Calu3 (cell line): ENCODE results near the gene FAM174C. TPM values are rescaled to one million over a fixed set of nuclear protein-coding genes. Genes with fewer than 3 reads are reported as not detected.
A peak's percentile ranks its signal among the peaks of the same experiment; 100 is the strongest.

Experiments
- BruUV-seq: library from RNA; stranded (reverse); fragments of 400-500 nt; replicated peaks from 2 replicates; lab custom pipeline; 2021; lab: Mats Ljungman, UMichigan
- CTCF ChIA-PET: fragments of 300-600 bp; sonication (Branson Sonifier 250); formaldehyde crosslinking; loops from one replicate; lab custom pipeline; 2022; ENCODE audit warnings: antibody characterized with exemption; lab: Charles Lee
- DNase-seq: peaks from one replicate; pipeline ENCODE4 v3.0.0; 2022
- H3K27ac Mint-ChIP-seq: one replicate; pipeline ENCODE4 v1.8.0; 2022; ENCODE audit warnings: mixed read lengths; ENCODE audit not compliant: unreplicated experiment
- H3K27me3 Mint-ChIP-seq: one replicate; pipeline ENCODE4 v1.8.0; 2022; ENCODE audit warnings: mixed read lengths; ENCODE audit not compliant: unreplicated experiment
- H3K36me3 Mint-ChIP-seq: one replicate; pipeline ENCODE4 v1.8.0; 2022; ENCODE audit warnings: mild to moderate bottlenecking, moderate library complexity, mixed read lengths; ENCODE audit not compliant: insufficient read depth, unreplicated experiment
- H3K4me1 Mint-ChIP-seq: one replicate; pipeline ENCODE4 v1.8.0; 2022; ENCODE audit warnings: mild to moderate bottlenecking, low read depth, mixed read lengths; ENCODE audit not compliant: unreplicated experiment
- H3K4me3 Mint-ChIP-seq: one replicate; pipeline ENCODE4 v1.8.0; 2022; ENCODE audit warnings: mild to moderate bottlenecking, low read depth, moderate library complexity, mixed read lengths; ENCODE audit not compliant: unreplicated experiment
- H3K9me3 Mint-ChIP-seq: one replicate; pipeline ENCODE4 v1.8.0; 2022; ENCODE audit warnings: low read depth, mixed read lengths; ENCODE audit not compliant: unreplicated experiment
- CTCF ChIP-seq: fragments of 200-600 bp; IDR thresholded peaks from one replicate; pipeline ENCODE4 v1.8.0; 2022; ENCODE audit warnings: antibody characterized with exemption; ENCODE audit not compliant: unreplicated experiment
- intact Hi-C: fragments of 100-400 bp; cut with micrococcal nuclease; formaldehyde crosslinking; loops from one replicate; pipeline ENCODE4 v1.10.0; 2022; ENCODE audit not compliant: unreplicated experiment
- total RNA-seq: library from RNA; stranded (reverse); gene quantifications from 2 replicates; pipeline ENCODE4 v1.2.3, GENCODE V29; 2022

Gene FAM174C
- total RNA-seq, 1 experiment from 2014 or later, result 34.4 TPM

- no peak for TF ChIP-seq CTCF
- no peak for DNase-seq
- H3K4me1 Mint-ChIP-seq, result peaks cover 31% of the 10 kb centered on the region
- H3K4me3 Mint-ChIP-seq, result no peak overlapping the region
- TSS peak; percentile 11 for BruUV-seq
- peak overlapping the region; percentile 36 for H3K27ac Mint-ChIP-seq
- no peaks in the 10 kb centered on the region for H3K9me3 Mint-ChIP-seq
- CTCF ChIA-PET, result interaction anchor here (0.8 kb wide), 1 partner anchor 28 kb away, joined by 4 read pairs; no protein-coding TSS in a partner anchor
- intact Hi-C loops, result no loop called here
- H3K36me3 Mint-ChIP-seq, result peaks cover 90% of the 10 kb centered on the region
- H3K27me3 Mint-ChIP-seq, result no peaks in the 10 kb centered on the region
These were observed 2.7 kb upstream of the FAM174C start for GRCh38 chr19:1272423-1273262.

DNA sequence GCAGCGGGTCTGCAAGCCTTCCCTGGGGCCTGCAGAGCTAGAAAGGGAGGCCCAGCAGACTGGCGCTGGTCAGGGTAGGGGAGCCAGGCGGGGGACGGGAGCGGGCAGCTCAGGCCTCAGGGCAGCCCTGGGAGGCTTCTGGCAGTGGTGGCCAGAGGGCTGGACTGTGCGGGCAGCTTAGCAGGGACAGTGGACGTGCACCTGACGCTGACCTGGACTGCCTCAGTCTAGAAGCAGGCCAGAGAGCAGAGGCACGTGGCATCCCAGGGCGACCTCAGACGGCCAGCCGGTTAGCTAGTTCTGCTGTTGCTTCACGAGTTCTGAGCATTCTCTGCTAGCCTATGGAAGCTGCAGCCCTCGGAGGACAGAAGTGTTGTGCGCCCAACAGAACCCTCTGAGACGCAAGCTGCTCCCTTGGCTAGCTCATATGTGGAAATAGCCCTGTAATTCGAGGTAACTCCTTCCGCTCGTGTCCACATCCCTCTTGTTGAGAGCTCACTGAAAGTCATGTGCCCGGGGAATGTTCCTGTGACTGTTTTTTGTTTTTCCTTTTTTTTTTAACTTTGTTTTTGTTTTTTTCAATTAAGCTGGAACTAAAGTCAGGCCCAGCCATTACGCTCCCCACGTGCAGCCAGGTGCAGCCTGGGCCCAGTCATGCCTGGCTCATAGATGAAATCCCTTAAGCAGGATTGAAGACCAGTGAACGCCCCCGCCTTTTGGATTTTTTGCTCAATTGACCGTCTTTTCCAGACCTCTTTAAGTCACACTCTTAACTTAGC lies 1.9 kb upstream of the FAM174C start:
- peak overlapping the region; percentile 73 for H3K4me3 Mint-ChIP-seq
- intact Hi-C loops, result no loop called here
- peaks cover 82% of the 10 kb centered on the region for H3K36me3 Mint-ChIP-seq
- no peak for DNase-seq
- no peak for TF ChIP-seq CTCF
- H3K27ac Mint-ChIP-seq, result peak overlapping the region; percentile 52
- H3K27me3 Mint-ChIP-seq, result no peaks in the 10 kb centered on the region
- H3K9me3 Mint-ChIP-seq, result no peaks in the 10 kb centered on the region
- TSS peak; percentile 50 for BruUV-seq
- CTCF ChIA-PET, result interaction anchor here (0.8 kb wide), 1 partner anchor 29 kb away, joined by 4 read pairs; no protein-coding TSS in a partner anchor
- peaks cover 23% of the 10 kb centered on the region for H3K4me1 Mint-ChIP-seq

DNA sequence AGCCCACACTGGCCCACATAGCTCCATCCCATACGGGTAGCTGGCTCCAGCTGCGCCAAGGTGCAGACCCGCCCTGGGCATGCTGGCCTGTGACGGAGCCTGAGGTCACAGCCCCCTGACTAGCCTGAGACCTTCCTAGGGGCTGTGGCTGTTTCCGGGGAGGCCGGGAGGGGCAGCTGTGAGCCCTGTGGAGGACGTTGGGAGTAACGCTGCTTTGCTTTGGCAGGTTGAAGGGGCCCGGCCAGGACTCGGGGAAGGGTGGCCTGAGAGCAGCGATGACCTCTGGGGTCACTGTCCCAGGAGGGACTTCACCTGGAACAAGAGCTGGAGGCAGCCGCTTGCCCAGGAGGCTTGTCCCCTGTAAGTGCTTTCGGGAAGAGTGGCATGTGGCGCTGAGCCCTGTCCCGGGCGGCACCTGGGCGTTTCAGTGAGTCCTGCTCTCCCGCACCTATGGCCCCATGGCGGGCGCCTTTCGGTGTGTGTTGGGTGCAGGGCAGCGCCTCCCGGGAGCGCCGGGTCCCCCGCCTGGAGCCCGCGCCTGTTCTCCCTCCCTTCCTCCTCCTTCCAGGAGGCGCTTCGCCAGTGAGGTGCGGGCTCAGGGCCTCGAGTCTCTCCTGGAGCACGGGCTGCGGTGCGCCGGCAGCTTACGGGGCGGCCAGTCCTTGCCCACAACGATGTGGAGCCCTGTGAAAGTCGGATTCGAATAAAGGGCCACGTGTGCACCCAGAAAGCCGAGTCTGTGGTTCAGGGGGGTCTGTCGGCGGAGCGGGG lies 1.1 kb upstream of the FAM174C start:
- H3K9me3 Mint-ChIP-seq, result no peaks in the 10 kb centered on the region
- TF ChIP-seq CTCF, result no peak
- no TSS peak for BruUV-seq
- peak overlapping the region; percentile 52 for H3K27ac Mint-ChIP-seq
- H3K36me3 Mint-ChIP-seq, result peaks cover 75% of the 10 kb centered on the region
- H3K4me3 Mint-ChIP-seq, result peak overlapping the region; percentile 73
- CTCF ChIA-PET, result no interaction called here
- intact Hi-C loops, result no loop called here
- no peak for DNase-seq
- no peaks in the 10 kb centered on the region for H3K27me3 Mint-ChIP-seq
- H3K4me1 Mint-ChIP-seq, result peaks cover 18% of the 10 kb centered on the region

DNA sequence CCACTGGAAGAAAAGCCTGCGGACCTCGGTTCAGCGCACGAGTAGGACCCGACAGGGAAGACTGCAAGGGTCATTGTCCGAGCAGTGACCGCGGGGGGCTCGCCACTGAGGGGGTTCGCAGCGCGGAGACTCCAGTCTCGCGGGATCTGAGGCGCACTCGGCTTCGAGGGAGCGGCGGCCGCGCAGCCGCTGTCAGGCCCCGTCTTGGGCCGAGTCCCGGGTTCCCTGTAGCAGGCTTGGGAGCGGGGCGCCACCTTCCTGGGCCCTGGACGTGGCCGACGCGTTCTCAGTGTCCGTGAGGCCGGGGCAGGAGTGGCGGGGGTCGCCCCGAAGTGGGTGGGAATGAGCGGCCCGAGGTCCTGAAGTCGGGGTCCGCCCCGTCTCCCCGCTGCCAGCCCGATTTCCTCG lies 474 bp upstream of the FAM174C start:
- H3K27me3 Mint-ChIP-seq, result no peaks in the 10 kb centered on the region
- intact Hi-C loops, result no loop called here
- no peak for TF ChIP-seq CTCF
- peaks cover 77% of the 10 kb centered on the region for H3K36me3 Mint-ChIP-seq
- BruUV-seq, result no TSS peak
- peak overlapping the region; percentile 52 for H3K27ac Mint-ChIP-seq
- CTCF ChIA-PET, result interaction anchor here (0.6 to 1.0 kb wide), 2 partner anchors 17 to 30 kb away, joined by 5 to 9 read pairs; no protein-coding TSS in a partner anchor
- no peak for DNase-seq
- peak overlapping the region; percentile 73 for H3K4me3 Mint-ChIP-seq
- H3K9me3 Mint-ChIP-seq, result no peaks in the 10 kb centered on the region
- peaks cover 17% of the 10 kb centered on the region for H3K4me1 Mint-ChIP-seq
